ENCODE data around the gene PYGB. TPM values are rescaled to one million over a fixed set of nuclear protein-coding genes. Genes with fewer than 3 reads are reported as not detected.

The PYGB gene
- total RNA-seq, 2 donors from 2014 or later = 34.8 to 42.8 TPM

GRCh38 chr20:25304025-25304549 lies 56.2 kb downstream of the PYGB start:
- DNase-seq (no peak), ATAC-seq (no peak)
- Histone ChIP-seq H3K4me1 (no peaks in the 10 kb centered on the region), H3K27ac (no peak overlapping the region), H3K27me3 (no peaks in the 10 kb centered on the region), H3K9me3 (no peaks in the 10 kb centered on the region), H3K4me3 (no peak overlapping the region), H3K36me3 (replicated peaks in 1 of 2; ENCODE audit: insufficient read depth in 1 of 2, low read depth in 2 of 2) (peaks cover 0 to 15% of the 10 kb centered on the region in 2 donors)
- WGBS, 2 donors = 86 to 90% methylated on average over 7 to 11 of the region's 11 CpGs
- intact Hi-C loops (cut with DNase I) = no loop called here
- TF ChIP-seq POLR2A (IDR thresholded peaks at IDR 0.05) (no peak), CTCF (IDR thresholded peaks at IDR 0.05) (no peak)

- intact Hi-C loops (cut with DNase I) = no loop called here
- ATAC-seq = no peak
These were observed 59.4 kb downstream of the PYGB start for GRCh38 chr20:25306991-25307903.

GRCh38 chr20:25308083-25308491 lies 60.2 kb downstream of the PYGB start:
- TF ChIP-seq POLR2A (IDR thresholded peaks at IDR 0.05) (no peak), CTCF (IDR thresholded peaks at IDR 0.05) (no peak)
- Histone ChIP-seq H3K27ac (no peak overlapping the region), H3K36me3 (replicated peaks in 1 of 2; ENCODE audit: insufficient read depth in 1 of 2, low read depth in 2 of 2) (peaks cover 0 to 10% of the 10 kb centered on the region in 2 donors), H3K4me1 (peaks cover 16% of the 10 kb centered on the region), H3K4me3 (no peak overlapping the region), H3K9me3 (no peaks in the 10 kb centered on the region), H3K27me3 (no peaks in the 10 kb centered on the region)
- DNase-seq = no peak
- intact Hi-C loops (cut with DNase I) = no loop called here
- WGBS, 2 donors = 90 to 96% methylated on average over 11 to 13 of the region's 13 CpGs
- ATAC-seq = no peak

More at GRCh38 chr20:25306991-25307903, 59.4 kb downstream of the PYGB start:
- Histone ChIP-seq H3K9me3 (no peaks in the 10 kb centered on the region), H3K27me3 (no peaks in the 10 kb centered on the region), H3K36me3 (replicated peaks in 1 of 2; ENCODE audit: insufficient read depth in 1 of 2, low read depth in 2 of 2) (peaks cover 0 to 11% of the 10 kb centered on the region in 2 donors), H3K4me1 (peaks cover 16% of the 10 kb centered on the region), H3K27ac (no peak overlapping the region), H3K4me3 (no peak overlapping the region)
- WGBS, 2 donors = 90 to 92% methylated on average over 9 to 10 of the region's 10 CpGs
- no peak for DNase-seq
- no peak for TF ChIP-seq CTCF (IDR thresholded peaks at IDR 0.05)
- TF ChIP-seq POLR2A (IDR thresholded peaks at IDR 0.05) = no peak

- no peaks in the 10 kb centered on the region for H3K27me3 ChIP-seq
- DNase-seq (peak in 2 of 4 donors; percentile 4 to 44), ATAC-seq (no peak)
- WGBS, 2 donors = 73 to 86% methylated on average over 2 to 13 of the region's 17 CpGs
- no peak overlapping the region for H3K4me3 ChIP-seq
- peak overlapping the region in 2 of 4 donors; percentile 4 to 60 for H3K27ac ChIP-seq
- peaks cover 16% of the 10 kb centered on the region for H3K4me1 ChIP-seq
- intact Hi-C loops (cut with DNase I) = no loop called here
- TF ChIP-seq POLR2A (IDR thresholded peaks at IDR 0.05) = no peak
- TF ChIP-seq CTCF (IDR thresholded peaks at IDR 0.05) = no peak
- H3K9me3 ChIP-seq = no peaks in the 10 kb centered on the region
- peaks cover 0 to 5% of the 10 kb centered on the region in 2 donors for H3K36me3 ChIP-seq (replicated peaks in 1 of 2; ENCODE audit: insufficient read depth in 1 of 2, low read depth in 2 of 2)
These were observed 60.9 kb downstream of the PYGB start for GRCh38 chr20:25308671-25309394.

Measured in body of pancreas (tissue), 4 donors.